Neural progenitor cell (in vitro differentiated cells): ENCODE measurements around the gene CLNK.
A peak's percentile ranks its signal among the peaks of the same experiment; 100 is the strongest.

Experiments used
- EZH2 ChIP-seq: fragments of 200-600 bp; sonication (generic); IDR thresholded peaks from 2 replicates; pipeline ENCODE4 v1.6.1; 2017; ENCODE audit warnings: antibody characterized with exemption, mild to moderate bottlenecking, moderate library complexity
- EZH2phosphoT487 ChIP-seq: fragments of 200-600 bp; sonication (generic); IDR thresholded peaks from 2 replicates; pipeline ENCODE4 v1.6.1; 2017; ENCODE audit warnings: antibody characterized with exemption
- TF ChIP-seq, protein P1 (sequence below): fragments of 200-600 bp; sonication (generic); IDR thresholded peaks from 2 replicates; pipeline ENCODE4 v1.5.1; 2017; ENCODE audit warnings: antibody characterized with exemption, mild to moderate bottlenecking

DNA sequence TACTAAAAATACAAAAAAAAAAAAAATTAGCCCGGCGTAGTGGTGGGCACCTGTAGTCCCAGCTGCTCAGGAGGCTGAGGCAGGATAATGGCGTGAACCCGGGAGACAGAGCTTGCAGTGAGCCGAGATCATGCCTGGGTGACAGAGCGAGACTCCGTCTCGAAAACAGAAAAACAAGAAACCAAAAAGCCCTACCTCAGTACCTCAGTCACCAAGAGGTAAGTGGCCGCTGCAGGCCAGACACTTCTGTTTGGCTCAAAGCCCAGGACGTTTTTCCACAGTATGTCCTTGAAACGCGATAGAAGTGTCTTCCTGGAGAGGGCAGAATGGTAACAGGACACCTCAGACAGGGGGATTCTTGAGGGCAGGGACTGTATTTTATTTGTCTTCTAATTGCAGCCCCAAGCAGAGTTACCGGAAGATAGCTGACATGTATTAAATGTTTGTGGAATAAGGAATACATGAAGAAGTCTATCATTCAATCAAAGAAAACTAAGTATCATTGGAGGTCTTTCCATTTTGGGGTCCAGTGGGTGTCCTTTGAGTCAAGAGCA is 63.6 kb downstream of the CLNK start:
- TF ChIP-seq, protein P1, sequence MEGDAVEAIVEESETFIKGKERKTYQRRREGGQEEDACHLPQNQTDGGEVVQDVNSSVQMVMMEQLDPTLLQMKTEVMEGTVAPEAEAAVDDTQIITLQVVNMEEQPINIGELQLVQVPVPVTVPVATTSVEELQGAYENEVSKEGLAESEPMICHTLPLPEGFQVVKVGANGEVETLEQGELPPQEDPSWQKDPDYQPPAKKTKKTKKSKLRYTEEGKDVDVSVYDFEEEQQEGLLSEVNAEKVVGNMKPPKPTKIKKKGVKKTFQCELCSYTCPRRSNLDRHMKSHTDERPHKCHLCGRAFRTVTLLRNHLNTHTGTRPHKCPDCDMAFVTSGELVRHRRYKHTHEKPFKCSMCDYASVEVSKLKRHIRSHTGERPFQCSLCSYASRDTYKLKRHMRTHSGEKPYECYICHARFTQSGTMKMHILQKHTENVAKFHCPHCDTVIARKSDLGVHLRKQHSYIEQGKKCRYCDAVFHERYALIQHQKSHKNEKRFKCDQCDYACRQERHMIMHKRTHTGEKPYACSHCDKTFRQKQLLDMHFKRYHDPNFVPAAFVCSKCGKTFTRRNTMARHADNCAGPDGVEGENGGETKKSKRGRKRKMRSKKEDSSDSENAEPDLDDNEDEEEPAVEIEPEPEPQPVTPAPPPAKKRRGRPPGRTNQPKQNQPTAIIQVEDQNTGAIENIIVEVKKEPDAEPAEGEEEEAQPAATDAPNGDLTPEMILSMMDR: peak; percentile 15
- TF ChIP-seq EZH2phosphoT487 (no peak), EZH2 (no peak)
